ENCODE measurements around the gene PTGES3L.

DNA sequence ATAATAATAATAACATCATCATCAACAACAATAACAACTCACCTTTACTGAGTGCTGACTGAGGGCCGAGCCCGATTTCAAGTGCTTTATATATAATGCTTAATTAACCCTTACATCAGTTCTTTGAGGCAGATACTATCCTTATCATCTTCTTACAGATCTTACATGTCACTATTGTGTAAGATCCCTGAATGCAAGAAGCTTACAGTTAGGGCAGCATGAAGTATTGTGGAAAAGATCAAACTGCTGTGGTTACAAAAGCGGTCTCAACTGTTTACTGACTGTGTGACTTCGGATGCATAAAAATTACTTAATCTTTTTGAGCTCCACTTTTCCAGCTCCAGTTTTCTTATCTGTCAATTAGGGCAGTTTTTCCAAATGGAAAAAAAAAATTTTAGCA, 39.1 kb upstream of the PTGES3L start:
- TF ChIP-seq, protein P1, sequence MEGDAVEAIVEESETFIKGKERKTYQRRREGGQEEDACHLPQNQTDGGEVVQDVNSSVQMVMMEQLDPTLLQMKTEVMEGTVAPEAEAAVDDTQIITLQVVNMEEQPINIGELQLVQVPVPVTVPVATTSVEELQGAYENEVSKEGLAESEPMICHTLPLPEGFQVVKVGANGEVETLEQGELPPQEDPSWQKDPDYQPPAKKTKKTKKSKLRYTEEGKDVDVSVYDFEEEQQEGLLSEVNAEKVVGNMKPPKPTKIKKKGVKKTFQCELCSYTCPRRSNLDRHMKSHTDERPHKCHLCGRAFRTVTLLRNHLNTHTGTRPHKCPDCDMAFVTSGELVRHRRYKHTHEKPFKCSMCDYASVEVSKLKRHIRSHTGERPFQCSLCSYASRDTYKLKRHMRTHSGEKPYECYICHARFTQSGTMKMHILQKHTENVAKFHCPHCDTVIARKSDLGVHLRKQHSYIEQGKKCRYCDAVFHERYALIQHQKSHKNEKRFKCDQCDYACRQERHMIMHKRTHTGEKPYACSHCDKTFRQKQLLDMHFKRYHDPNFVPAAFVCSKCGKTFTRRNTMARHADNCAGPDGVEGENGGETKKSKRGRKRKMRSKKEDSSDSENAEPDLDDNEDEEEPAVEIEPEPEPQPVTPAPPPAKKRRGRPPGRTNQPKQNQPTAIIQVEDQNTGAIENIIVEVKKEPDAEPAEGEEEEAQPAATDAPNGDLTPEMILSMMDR (optimal IDR thresholded peaks at IDR 0.05 in 1 of 3, IDR thresholded peaks at IDR 0.05 in 1 of 3, conservative IDR thresholded peaks at IDR 0.05 in 1 of 3; ENCODE audit: extremely low read depth in 1 of 3, insufficient read depth in 2 of 3, low read length in 3 of 3) = no peak
- TF ChIP-seq EZH2 (IDR thresholded peaks at IDR 0.05; ENCODE audit: low read length) = no peak
